Trophoblast cell (in vitro differentiated cells and primary cell): ENCODE results near the gene RD3L. TPM values are rescaled to one million over a fixed set of nuclear protein-coding genes. Genes with fewer than 3 reads are reported as not detected.

Source experiments
- DNase-seq, 2 donors: peaks; one replicate each; pipeline ENCODE4 v3.0.0-alpha.2; 2016
- H2AFZ ChIP-seq: 2 replicates; pipeline ENCODE4 v1.6.1; 2013; ENCODE audit warnings: low read length, moderate library complexity, mild to moderate bottlenecking; ENCODE audit not compliant: insufficient read depth, poor library complexity
- H2AK5ac ChIP-seq: 2 replicates; pipeline ENCODE4 v1.6.1; 2013; ENCODE audit warnings: mild to moderate bottlenecking, low read length
- H2BK120ac ChIP-seq: 2 replicates; pipeline ENCODE4 v1.6.1; 2013; ENCODE audit warnings: low read length, mild to moderate bottlenecking, moderate library complexity; ENCODE audit not compliant: insufficient read depth, poor library complexity
- H2BK12ac ChIP-seq: 2 replicates; pipeline ENCODE4 v1.6.1; 2013; ENCODE audit warnings: mild to moderate bottlenecking, low read length, moderate library complexity
- H2BK5ac ChIP-seq: 2 replicates; pipeline ENCODE4 v1.6.1; 2013; ENCODE audit warnings: low read length, low read depth, moderate library complexity, mild to moderate bottlenecking; ENCODE audit not compliant: poor library complexity
- H3K14ac ChIP-seq: 2 replicates; pipeline ENCODE4 v1.6.1; 2013; ENCODE audit warnings: mild to moderate bottlenecking, low read length
- H3K18ac ChIP-seq: 2 replicates; pipeline ENCODE4 v1.6.1; 2013; ENCODE audit warnings: mild to moderate bottlenecking, low read length
- H3K23ac ChIP-seq: 2 replicates; pipeline ENCODE4 v1.6.1; 2013; ENCODE audit warnings: low read length
- H3K27ac ChIP-seq: 2 replicates; pipeline ENCODE4 v1.5.1; 2013; ENCODE audit warnings: low read depth, mild to moderate bottlenecking, inconsistent platforms, low read length, moderate library complexity
- H3K27me3 ChIP-seq: 2 replicates; pipeline ENCODE4 v1.6.1; 2013; ENCODE audit warnings: inconsistent platforms, mild to moderate bottlenecking, low read length, moderate library complexity; ENCODE audit not compliant: insufficient read depth
- H3K36me3 ChIP-seq, 2 experiments: 1 replicate in 1 of 2; 2 replicates in 1 of 2; pipeline ENCODE4 v1.6.1; 2013; ENCODE audit warnings: low read length in 2 of 2, mild to moderate bottlenecking in 2 of 2, moderate library complexity in 1 of 2; ENCODE audit not compliant: insufficient read depth in 2 of 2, control insufficient read depth in 1 of 2
- H3K4ac ChIP-seq: 2 replicates; pipeline ENCODE4 v1.6.1; 2013; ENCODE audit warnings: low read depth, mild to moderate bottlenecking, low read length, moderate library complexity
- H3K4me1 ChIP-seq, 2 experiments: 1 replicate in 1 of 2; 2 replicates in 1 of 2; pipeline ENCODE4 v1.6.1; 2013; ENCODE audit warnings: low read length in 2 of 2, mild to moderate bottlenecking in 2 of 2, moderate library complexity in 1 of 2; ENCODE audit not compliant: insufficient read depth in 2 of 2, control insufficient read depth in 1 of 2
- H3K4me2 ChIP-seq: 2 replicates; pipeline ENCODE4 v1.6.1; 2013; ENCODE audit warnings: inconsistent platforms, mild to moderate bottlenecking, low read length, moderate library complexity
- H3K4me3 ChIP-seq: 2 replicates; pipeline ENCODE4 v1.5.1; 2013; ENCODE audit warnings: mild to moderate bottlenecking, low read depth, low read length, inconsistent platforms
- H3K79me1 ChIP-seq: one replicate; pipeline ENCODE4 v1.6.1; 2013; ENCODE audit warnings: low read length
- H3K79me2 ChIP-seq: 2 replicates; pipeline ENCODE4 v1.6.1; 2013; ENCODE audit warnings: low read length, mild to moderate bottlenecking; ENCODE audit not compliant: control insufficient read depth, insufficient read depth, poor library complexity
- H3K9ac ChIP-seq: 2 replicates; pipeline ENCODE4 v1.6.1; 2013; ENCODE audit warnings: mild to moderate bottlenecking, low read length
- H3K9me3 ChIP-seq: 2 replicates; pipeline ENCODE4 v1.6.1; 2013; ENCODE audit warnings: low read depth, mild to moderate bottlenecking, control low read depth, inconsistent platforms, low read length; ENCODE audit not compliant: insufficient read depth
- H4K12ac ChIP-seq: 2 replicates; pipeline ENCODE4 v1.6.1; 2013; ENCODE audit warnings: low read depth, mild to moderate bottlenecking, low read length, moderate library complexity
- H4K8ac ChIP-seq: 2 replicates; pipeline ENCODE4 v1.6.1; 2013; ENCODE audit warnings: low read depth, mild to moderate bottlenecking, low read length, moderate library complexity
- H4K91ac ChIP-seq: one replicate; pipeline ENCODE4 v1.6.1; 2013; ENCODE audit warnings: low read depth, mild to moderate bottlenecking, low read length, moderate library complexity
- WGBS: extraction: QIAGEN DNeasy Blood & Tissue Kit; methylation state at CpG from one replicate; pipeline ENCODE4 v1.1.7; 2013; ENCODE audit warnings: missing lambda C conversion rate; ENCODE audit not compliant: insufficient read length, insufficient coverage; ENCODE audit errors: extremely low coverage; 5-methylcytosine and 5-hydroxymethylcytosine counted together
- polyA plus RNA-seq: library from polyadenylated mRNA; stranded (reverse); fragments of 200-250 nt; gene quantifications from 2 replicates; pipeline ENCODE4 v1.2.3, GENCODE V29; 2013

RD3L gene
- polyA plus RNA-seq = not detected in 2 replicates

DNA sequence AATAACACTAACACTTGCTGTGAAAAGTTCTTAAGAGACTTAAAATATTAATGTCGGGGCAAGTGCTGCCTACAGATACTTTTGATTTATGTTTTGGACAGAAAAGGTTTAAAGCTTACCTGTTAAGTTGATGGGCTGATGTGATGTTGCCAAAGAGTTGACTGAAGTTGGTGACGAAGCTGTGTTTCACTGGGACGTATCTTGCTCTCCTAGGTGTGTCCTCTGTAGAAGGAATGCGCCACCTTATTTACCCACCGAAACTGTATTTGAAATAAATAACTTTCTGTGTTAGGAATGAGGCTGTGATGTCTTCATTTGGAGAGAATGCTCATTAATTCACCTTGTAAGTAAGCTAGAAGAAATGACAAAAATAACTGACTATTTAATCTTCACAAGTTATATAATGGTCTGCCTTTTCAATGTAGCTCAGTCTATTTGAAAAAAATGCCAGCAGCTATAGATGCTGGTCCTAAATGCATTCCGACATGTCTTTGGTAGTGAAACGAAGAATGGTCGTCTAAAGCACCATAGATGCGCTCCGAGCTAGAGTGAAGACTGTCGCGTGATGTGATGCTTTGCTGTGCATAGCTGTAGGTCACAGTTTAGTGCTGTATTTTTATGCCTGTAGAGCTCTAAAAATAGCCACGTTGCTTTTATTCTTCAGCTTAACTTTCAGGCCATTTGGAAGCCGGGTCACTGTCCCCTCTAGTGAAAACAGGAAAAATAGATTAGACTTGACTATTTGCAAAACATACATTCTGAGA, at the start of gene RD3L:
TSS of gene RD3L (minus strand) at position 557 of the 764 bp plus-strand sequence. CDS start 834 bp downstream, outside the sequence.
- no peak for DNase-seq
- no peak within 1 kb of the TSS for H3K27ac ChIP-seq
- no peak within 1 kb of the TSS for H3K4me3 ChIP-seq
- no peak within 1 kb of the TSS for H3K18ac ChIP-seq
- H4K12ac ChIP-seq = no peak within 1 kb of the TSS
- no peak within 1 kb of the TSS for H2AK5ac ChIP-seq
- no peak within 1 kb of the TSS for H3K4me2 ChIP-seq
- H3K9me3 ChIP-seq = no peaks in the 10 kb centered on the region
- H4K8ac ChIP-seq = no peak within 1 kb of the TSS
- H2BK120ac ChIP-seq = no peak within 1 kb of the TSS
- no peak within 1 kb of the TSS for H3K14ac ChIP-seq
- H2BK12ac ChIP-seq = no peak within 1 kb of the TSS
- H3K79me1 ChIP-seq = no peaks in the 10 kb centered on the region
- no peaks in the 10 kb centered on the region for H3K27me3 ChIP-seq
- H2BK5ac ChIP-seq = no peak within 1 kb of the TSS
- no peak within 1 kb of the TSS for H3K4ac ChIP-seq
- H3K79me2 ChIP-seq = no peaks in the 10 kb centered on the region
- no peak within 1 kb of the TSS for H3K23ac ChIP-seq
- H2AFZ ChIP-seq = no peak within 1 kb of the TSS
- H4K91ac ChIP-seq = no peak within 1 kb of the TSS
- no peak within 1 kb of the TSS for H3K9ac ChIP-seq
- WGBS = no CpG with 5 or more reads among the region's 14 CpGs
- H3K4me1 ChIP-seq = no peaks in the 10 kb centered on the region
- H3K36me3 ChIP-seq = no peaks in the 10 kb centered on the region

- DNase-seq = no peak
- Histone ChIP-seq H3K4ac (no peak overlapping the region), H3K23ac (no peak overlapping the region), H4K12ac (no peak overlapping the region), H3K9me3 (peaks cover 8% of the 10 kb centered on the region), H3K79me2 (no peaks in the 10 kb centered on the region), H3K4me2 (no peak overlapping the region), H3K79me1 (no peaks in the 10 kb centered on the region), H4K91ac (no peak overlapping the region), H3K36me3 (no peaks in the 10 kb centered on the region), H3K27me3 (no peaks in the 10 kb centered on the region), H2BK120ac (no peak overlapping the region), H3K14ac (no peak overlapping the region), H3K9ac (no peak overlapping the region), H3K4me1 (no peaks in the 10 kb centered on the region), H4K8ac (no peak overlapping the region), H2BK12ac (no peak overlapping the region), H3K18ac (no peak overlapping the region), H2AFZ (no peak overlapping the region), H3K4me3 (no peak overlapping the region), H2AK5ac (no peak overlapping the region), H3K27ac (no peak overlapping the region), H2BK5ac (no peak overlapping the region)
- WGBS = no CpG with 5 or more reads among the region's 4 CpGs
These were observed 47.6 kb upstream of the RD3L start for GRCh38 chr14:103989964-103990363.

GRCh38 chr14:103989034-103989433, 46.7 kb upstream of the RD3L start:
- no peak overlapping the region for H3K9ac ChIP-seq
- no peaks in the 10 kb centered on the region for H3K27me3 ChIP-seq
- H2AFZ ChIP-seq = no peak overlapping the region
- no peak overlapping the region for H3K14ac ChIP-seq
- H3K9me3 ChIP-seq = peaks cover 15% of the 10 kb centered on the region
- H3K4me3 ChIP-seq = no peak overlapping the region
- H3K79me1 ChIP-seq = no peaks in the 10 kb centered on the region
- no peak overlapping the region for H4K91ac ChIP-seq
- no peaks in the 10 kb centered on the region for H3K36me3 ChIP-seq
- no peak overlapping the region for H3K18ac ChIP-seq
- no peak overlapping the region for H4K12ac ChIP-seq
- H3K4ac ChIP-seq = no peak overlapping the region
- H4K8ac ChIP-seq = no peak overlapping the region
- no peaks in the 10 kb centered on the region for H3K4me1 ChIP-seq
- no peak overlapping the region for H2AK5ac ChIP-seq
- no peak overlapping the region for H2BK12ac ChIP-seq
- no peak overlapping the region for H2BK120ac ChIP-seq
- no peak overlapping the region for H3K23ac ChIP-seq
- no peak for DNase-seq
- H3K79me2 ChIP-seq = no peaks in the 10 kb centered on the region
- no peak overlapping the region for H2BK5ac ChIP-seq
- H3K4me2 ChIP-seq = no peak overlapping the region
- no peak overlapping the region for H3K27ac ChIP-seq
- WGBS = no CpG with 5 or more reads among the region's 1 CpG

GRCh38 chr14:103984196-103984595, 41.9 kb upstream of the RD3L start:
- DNase-seq = no peak

More at GRCh38 chr14:103984196-103984595, 41.9 kb upstream of the RD3L start:
- Histone ChIP-seq H3K4me3 (no peak overlapping the region), H3K4me1 (no peaks in the 10 kb centered on the region), H3K4ac (no peak overlapping the region), H3K14ac (no peak overlapping the region), H4K8ac (no peak overlapping the region), H2AK5ac (no peak overlapping the region), H3K23ac (no peak overlapping the region), H3K79me2 (no peaks in the 10 kb centered on the region), H3K18ac (no peak overlapping the region), H2BK5ac (no peak overlapping the region), H3K4me2 (no peak overlapping the region), H3K9ac (no peak overlapping the region), H2AFZ (no peak overlapping the region), H3K27me3 (no peaks in the 10 kb centered on the region), H2BK120ac (no peak overlapping the region), H2BK12ac (no peak overlapping the region), H3K79me1 (no peaks in the 10 kb centered on the region), H3K9me3 (peaks cover 9% of the 10 kb centered on the region), H3K27ac (no peak overlapping the region), H4K91ac (no peak overlapping the region), H4K12ac (no peak overlapping the region), H3K36me3 (no peaks in the 10 kb centered on the region)
- WGBS = no CpG with 5 or more reads among the region's 5 CpGs
